Measurements from ENCODE around the gene FYB1.

FYB1 gene

GRCh38 chr5:39115644-39116343, 103.6 kb downstream of the FYB1 start:
- no peak for TF ChIP-seq CTCF (IDR thresholded peaks at IDR 0.05; ENCODE audit: unreplicated experiment in 3 of 3)
- Mint-ChIP-seq H3K9me3 (no peaks in the 10 kb centered on the region), H3K27ac (no peak overlapping the region), H3K4me3 (no peak overlapping the region), H3K4me1 (no peaks in the 10 kb centered on the region), H3K36me3 (ENCODE audit: low read depth) (no peaks in the 10 kb centered on the region), H3K27me3 (ENCODE audit: low read depth) (peaks cover 8% of the 10 kb centered on the region)

GRCh38 chr5:39114155-39114554, 105.2 kb downstream of the FYB1 start:
- Mint-ChIP-seq H3K27ac (no peak overlapping the region), H3K4me1 (no peaks in the 10 kb centered on the region), H3K36me3 (ENCODE audit: low read depth) (no peaks in the 10 kb centered on the region), H3K27me3 (ENCODE audit: low read depth) (peaks cover 8% of the 10 kb centered on the region), H3K9me3 (no peaks in the 10 kb centered on the region), H3K4me3 (no peak overlapping the region)
- TF ChIP-seq CTCF (IDR thresholded peaks at IDR 0.05; ENCODE audit: unreplicated experiment in 3 of 3) = no peak

DNA sequence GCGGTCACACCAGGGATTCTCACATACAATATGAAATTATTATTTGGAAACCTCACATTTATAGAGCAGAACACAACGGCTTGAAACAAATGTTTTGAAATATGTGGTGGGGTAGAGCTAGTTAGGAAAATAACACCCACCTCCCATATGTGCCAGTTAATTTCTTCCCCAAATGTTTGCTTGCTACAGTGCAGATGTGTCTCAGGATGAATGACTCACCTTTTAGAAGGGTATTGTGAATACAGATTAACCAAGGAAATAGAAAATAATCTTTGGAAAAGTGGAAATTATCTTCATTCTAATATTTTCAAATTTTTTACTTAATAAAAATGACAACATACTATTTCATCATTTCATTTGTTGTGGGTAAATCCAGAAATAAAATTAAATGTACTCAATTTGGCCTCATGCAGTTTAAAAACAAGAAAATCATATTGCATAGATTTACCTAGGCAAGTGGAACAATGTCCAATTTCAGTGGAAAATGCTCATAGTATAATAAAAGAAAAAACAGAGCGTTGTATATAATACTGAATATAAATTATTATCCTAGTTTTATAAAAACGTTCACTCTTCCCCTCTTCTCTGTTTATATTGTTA, 105.9 kb downstream of the FYB1 start:
- H3K9me3 Mint-ChIP-seq = no peaks in the 10 kb centered on the region
- no peak for TF ChIP-seq CTCF (IDR thresholded peaks at IDR 0.05; ENCODE audit: unreplicated experiment in 3 of 3)
- peak overlapping the region in 1 of 3 experiments; percentile 30 for H3K27ac Mint-ChIP-seq
- peaks cover 8% of the 10 kb centered on the region for H3K27me3 Mint-ChIP-seq (ENCODE audit: low read depth)
- no peak overlapping the region for H3K4me3 Mint-ChIP-seq
- no peaks in the 10 kb centered on the region for H3K36me3 Mint-ChIP-seq (ENCODE audit: low read depth)
- H3K4me1 Mint-ChIP-seq = no peaks in the 10 kb centered on the region

DNA sequence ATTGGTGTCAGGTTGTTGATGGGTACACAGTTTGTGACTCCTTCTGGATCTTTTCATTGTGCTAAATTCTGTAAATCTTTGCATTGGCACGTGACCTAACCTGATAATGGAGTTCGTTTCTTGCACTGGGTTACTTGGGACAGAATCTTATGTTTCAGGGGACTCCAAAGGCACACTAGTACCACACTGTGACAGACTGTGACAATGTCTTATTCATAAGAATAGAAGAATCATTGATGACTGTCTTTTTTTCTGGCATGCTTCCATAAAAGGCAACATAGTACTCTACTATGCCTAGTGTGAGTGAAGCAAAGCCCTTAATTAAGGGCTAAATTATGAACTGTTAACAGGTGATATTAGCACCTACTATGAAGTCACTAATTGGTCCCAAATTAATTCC, 109.8 kb downstream of the FYB1 start:
- peaks cover 4% of the 10 kb centered on the region for H3K27me3 Mint-ChIP-seq (ENCODE audit: low read depth)
- no peaks in the 10 kb centered on the region for H3K4me1 Mint-ChIP-seq
- no peaks in the 10 kb centered on the region for H3K9me3 Mint-ChIP-seq
- H3K36me3 Mint-ChIP-seq (ENCODE audit: low read depth) = no peaks in the 10 kb centered on the region
- no peak for TF ChIP-seq CTCF (IDR thresholded peaks at IDR 0.05; ENCODE audit: unreplicated experiment in 3 of 3)
- H3K4me3 Mint-ChIP-seq = no peak overlapping the region
- no peak overlapping the region for H3K27ac Mint-ChIP-seq

DNA sequence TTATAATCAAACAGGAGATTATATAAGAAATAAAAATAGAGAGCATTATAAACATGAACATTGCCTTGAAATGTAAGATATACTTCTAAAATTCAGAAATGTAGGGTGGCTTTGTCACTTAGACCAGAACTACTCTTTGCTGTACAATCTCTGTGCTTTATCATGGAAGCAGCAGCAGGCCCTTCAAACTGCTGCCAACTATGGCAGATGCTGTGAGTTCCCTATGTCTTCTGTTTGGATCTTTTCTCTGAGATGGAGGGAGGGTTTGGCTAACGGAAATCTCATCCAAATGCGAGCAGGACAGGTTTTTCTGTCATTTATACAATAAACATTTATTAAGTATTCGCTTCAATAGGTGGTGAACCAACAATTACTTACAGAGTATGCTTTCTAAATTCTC, 110.4 kb downstream of the FYB1 start:
- no peaks in the 10 kb centered on the region for H3K9me3 Mint-ChIP-seq
- no peak overlapping the region for H3K27ac Mint-ChIP-seq
- H3K4me3 Mint-ChIP-seq = no peak overlapping the region
- no peak for TF ChIP-seq CTCF (IDR thresholded peaks at IDR 0.05; ENCODE audit: unreplicated experiment in 3 of 3)
- no peaks in the 10 kb centered on the region for H3K4me1 Mint-ChIP-seq
- peaks cover 4% of the 10 kb centered on the region for H3K27me3 Mint-ChIP-seq (ENCODE audit: low read depth)
- no peaks in the 10 kb centered on the region for H3K36me3 Mint-ChIP-seq (ENCODE audit: low read depth)

DNA sequence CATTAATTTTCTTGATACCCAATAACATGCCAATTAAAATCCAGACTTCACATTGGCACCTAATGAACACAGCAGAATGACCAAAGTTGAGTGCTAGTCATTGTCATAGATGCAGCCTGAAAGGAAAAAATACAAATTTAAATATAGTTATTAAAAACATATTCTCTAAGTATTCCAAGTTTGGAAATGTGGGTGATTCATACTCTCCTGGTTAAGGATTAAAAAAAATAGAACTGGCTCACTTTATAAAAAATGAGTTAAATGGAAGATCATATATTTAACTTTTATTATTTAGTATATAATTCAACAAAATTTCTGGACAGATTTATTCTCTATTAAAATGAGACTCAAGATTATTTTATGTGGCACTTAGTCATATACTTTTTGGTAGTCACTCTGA, 112.0 kb downstream of the FYB1 start:
- Mint-ChIP-seq H3K9me3 (no peaks in the 10 kb centered on the region), H3K4me1 (no peaks in the 10 kb centered on the region), H3K27me3 (ENCODE audit: low read depth) (peaks cover 4% of the 10 kb centered on the region), H3K36me3 (ENCODE audit: low read depth) (no peaks in the 10 kb centered on the region), H3K27ac (no peak overlapping the region), H3K4me3 (no peak overlapping the region)
- TF ChIP-seq CTCF (IDR thresholded peaks at IDR 0.05; ENCODE audit: unreplicated experiment in 3 of 3) = no peak

Data from nephron (organoid).